ENCODE measurements around the gene MTMR2.

MTMR2 gene

GRCh38 chr11:95913830-95914615 is 9.9 kb downstream of the MTMR2 start:
- no peak for ATAC-seq
- TF ChIP-seq ESRRG (CRISPR knock-in tag; IDR thresholded peaks at IDR 0.05) (no peak), SNAI2 (CRISPR knock-in tag; IDR thresholded peaks at IDR 0.05) (no peak), ZFP30 (CRISPR knock-in tag; IDR thresholded peaks at IDR 0.05) (no peak), TOX (CRISPR knock-in tag; IDR thresholded peaks at IDR 0.05; ENCODE audit: borderline replicate concordance) (no peak)

GRCh38 chr11:95912902-95913560 is 10.9 kb downstream of the MTMR2 start:
- no peak for ATAC-seq
- TF ChIP-seq ZNF8 (CRISPR knock-in tag; IDR thresholded peaks at IDR 0.05) = no peak
- no peak for TF ChIP-seq CREB5 (CRISPR knock-in tag; IDR thresholded peaks at IDR 0.05; ENCODE audit: low read depth)
- no peak for TF ChIP-seq CSDC2 (CRISPR knock-in tag; IDR thresholded peaks at IDR 0.05)

- ATAC-seq = no peak
- TF ChIP-seq CREB5 (CRISPR knock-in tag; IDR thresholded peaks at IDR 0.05; ENCODE audit: low read depth) = no peak
- no peak for TF ChIP-seq TSHZ2 (CRISPR knock-in tag; IDR thresholded peaks at IDR 0.05)
- no peak for TF ChIP-seq OSR1 (CRISPR knock-in tag; IDR thresholded peaks at IDR 0.05)
- TF ChIP-seq CSDC2 (CRISPR knock-in tag; IDR thresholded peaks at IDR 0.05) = no peak
Observed at GRCh38 chr11:95911369-95911759, 12.5 kb downstream of the MTMR2 start.

- no peak for ATAC-seq
- TF ChIP-seq ISL1 (CRISPR knock-in tag; IDR thresholded peaks at IDR 0.05) (no peak), PATZ1 (CRISPR knock-in tag; IDR thresholded peaks at IDR 0.05; ENCODE audit: borderline replicate concordance) (no peak), OSR1 (CRISPR knock-in tag; IDR thresholded peaks at IDR 0.05) (no peak), CSRNP3 (CRISPR knock-in tag; IDR thresholded peaks at IDR 0.05) (no peak), PPARA (CRISPR knock-in tag; IDR thresholded peaks at IDR 0.05; ENCODE audit: borderline replicate concordance) (no peak), ZNF8 (CRISPR knock-in tag; IDR thresholded peaks at IDR 0.05) (no peak), ZNF565 (CRISPR knock-in tag; conservative IDR thresholded peaks at IDR 0.05; ENCODE audit: low read depth) (no peak), ZC3H10 (CRISPR knock-in tag; IDR thresholded peaks at IDR 0.05) (no peak), ARNTL (CRISPR knock-in tag; IDR thresholded peaks at IDR 0.05; ENCODE audit: borderline replicate concordance, low read depth) (no peak), ZFP30 (CRISPR knock-in tag; IDR thresholded peaks at IDR 0.05) (no peak), ESRRG (CRISPR knock-in tag; IDR thresholded peaks at IDR 0.05) (no peak), TCF4 (CRISPR knock-in tag; IDR thresholded peaks at IDR 0.05; ENCODE audit: borderline replicate concordance) (no peak), RARB (CRISPR knock-in tag; IDR thresholded peaks at IDR 0.05) (no peak), SNAI2 (CRISPR knock-in tag; IDR thresholded peaks at IDR 0.05) (no peak), ZFP3 (CRISPR knock-in tag; IDR thresholded peaks at IDR 0.05) (no peak), CREB5 (CRISPR knock-in tag; IDR thresholded peaks at IDR 0.05; ENCODE audit: low read depth) (no peak)
Observed at GRCh38 chr11:95910638-95911368, 13.1 kb downstream of the MTMR2 start.
